SU-DHL-6 (cell line): ENCODE results near the gene EXOC4.

ENCODE experiments used
- H2AFZ ChIP-seq: fragments of 200-600 bp; sonication (generic); 2 replicates; pipeline ENCODE4 v1.6.1; 2014; ENCODE audit warnings: low read depth, mild to moderate bottlenecking, moderate library complexity, mixed read lengths, antibody characterized with exemption, low read length; ENCODE audit not compliant: severe bottlenecking
- H3F3A ChIP-seq: fragments of 200-600 bp; shearing (Covaris generic); 2 replicates; pipeline ENCODE4 v1.6.0; 2016; ENCODE audit warnings: antibody characterized with exemption, mild to moderate bottlenecking; ENCODE audit not compliant: insufficient read depth
- H3K27ac ChIP-seq: fragments of 200-600 bp; sonication (generic); 2 replicates; pipeline ENCODE4 v1.5.1; 2016; ENCODE audit warnings: low read depth, mild to moderate bottlenecking, low read length, moderate library complexity, mixed read lengths
- H3K27me3 ChIP-seq: fragments of 200-600 bp; sonication (generic), shearing (Covaris generic); 2 replicates; pipeline ENCODE4 v1.6.0; 2014; ENCODE audit warnings: mild to moderate bottlenecking, low read length
- H3K36me3 ChIP-seq: fragments of 200-600 bp; sonication (generic); 2 replicates; pipeline ENCODE4 v1.6.1; 2014; ENCODE audit warnings: mild to moderate bottlenecking, low read length, mixed read lengths
- H3K4me2 ChIP-seq: fragments of 300-600, 200-600 bp; shearing (Covaris generic), sonication (generic); 2 replicates; pipeline ENCODE4 v1.6.0; 2014; ENCODE audit warnings: low read length, low read depth, mild to moderate bottlenecking; ENCODE audit not compliant: poor library complexity, severe bottlenecking
- H3K4me3 ChIP-seq: fragments of 200-600 bp; sonication (generic); 2 replicates; pipeline ENCODE4 v1.5.1; 2014; ENCODE audit warnings: antibody characterized with exemption, low read length, mild to moderate bottlenecking, mixed read lengths; ENCODE audit not compliant: insufficient read depth, poor library complexity, severe bottlenecking
- H3K79me2 ChIP-seq: fragments of 200-600 bp; sonication (generic); 2 replicates; pipeline ENCODE4 v1.6.1; 2014; ENCODE audit warnings: mild to moderate bottlenecking, low read length, moderate library complexity; ENCODE audit not compliant: insufficient read depth
- H3K9ac ChIP-seq: fragments of 200-600 bp; sonication (generic); 2 replicates; pipeline ENCODE4 v1.7.0; 2014; ENCODE audit warnings: mild to moderate bottlenecking, low read length
- H3K9me2 ChIP-seq: fragments of 200-600 bp; sonication (generic); replicated peaks from 2 replicates; pipeline ENCODE4 v1.6.1; 2014; ENCODE audit warnings: low read length; ENCODE audit not compliant: insufficient read depth
- H3K9me3 ChIP-seq: fragments of 200-600 bp; sonication (generic); 2 replicates; pipeline ENCODE4 v1.6.1; 2014; ENCODE audit warnings: low read length, mixed read lengths; ENCODE audit not compliant: insufficient read depth
- H4K20me1 ChIP-seq: fragments of 200-600 bp; sonication (generic); 2 replicates; pipeline ENCODE4 v1.6.1; 2014; ENCODE audit warnings: low read depth, mild to moderate bottlenecking, antibody characterized with exemption, low read length, moderate library complexity, mixed read lengths
- EZH2phosphoT487 ChIP-seq: fragments of 200-600 bp; sonication (generic), shearing (Covaris generic); conservative IDR thresholded peaks from 2 replicates; pipeline ENCODE4 v1.6.1; 2018; ENCODE audit warnings: mild to moderate bottlenecking, antibody characterized with exemption, low read length, moderate library complexity, mixed read lengths
- TF ChIP-seq, protein P1 (sequence below): fragments of 200-600 bp; sonication (generic); IDR thresholded peaks from one replicate; pipeline ENCODE4 v1.5.1; 2017; ENCODE audit warnings: antibody characterized with exemption, mild to moderate bottlenecking, low read length, moderate library complexity; ENCODE audit not compliant: insufficient read depth, poor library complexity, severe bottlenecking

Gene EXOC4

DNA sequence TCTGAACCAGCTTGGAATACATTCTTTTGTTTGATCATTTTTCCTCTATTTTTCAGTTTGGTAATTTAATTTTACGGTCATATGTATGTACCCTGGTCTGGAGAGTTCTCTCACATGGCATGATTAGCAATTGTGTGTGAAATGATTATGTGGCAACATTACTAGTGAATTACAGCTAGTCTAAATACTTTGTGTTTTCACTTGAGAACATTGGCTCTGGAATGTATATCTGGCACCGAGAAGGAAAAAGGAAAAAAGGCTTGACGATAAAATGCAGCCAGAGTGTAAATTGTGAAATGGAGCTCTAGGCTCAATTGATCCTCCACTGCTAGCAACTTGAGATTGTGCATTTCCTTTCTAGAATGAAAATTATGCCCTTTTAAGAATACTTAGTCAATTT is 397.2 kb downstream of the EXOC4 start:
- Histone ChIP-seq H3K79me2 (no peaks in the 10 kb centered on the region), H2AFZ (no peak overlapping the region), H3K4me2 (no peak overlapping the region), H3K9me2 (no peaks in the 10 kb centered on the region), H3K4me3 (no peak overlapping the region), H3F3A (no peaks in the 10 kb centered on the region), H3K36me3 (no peaks in the 10 kb centered on the region), H3K27me3 (no peaks in the 10 kb centered on the region), H3K9me3 (no peaks in the 10 kb centered on the region), H3K27ac (no peak overlapping the region), H3K9ac (no peak overlapping the region), H4K20me1 (no peaks in the 10 kb centered on the region)
- TF ChIP-seq EZH2phosphoT487, result no peak
- TF ChIP-seq, protein P1, sequence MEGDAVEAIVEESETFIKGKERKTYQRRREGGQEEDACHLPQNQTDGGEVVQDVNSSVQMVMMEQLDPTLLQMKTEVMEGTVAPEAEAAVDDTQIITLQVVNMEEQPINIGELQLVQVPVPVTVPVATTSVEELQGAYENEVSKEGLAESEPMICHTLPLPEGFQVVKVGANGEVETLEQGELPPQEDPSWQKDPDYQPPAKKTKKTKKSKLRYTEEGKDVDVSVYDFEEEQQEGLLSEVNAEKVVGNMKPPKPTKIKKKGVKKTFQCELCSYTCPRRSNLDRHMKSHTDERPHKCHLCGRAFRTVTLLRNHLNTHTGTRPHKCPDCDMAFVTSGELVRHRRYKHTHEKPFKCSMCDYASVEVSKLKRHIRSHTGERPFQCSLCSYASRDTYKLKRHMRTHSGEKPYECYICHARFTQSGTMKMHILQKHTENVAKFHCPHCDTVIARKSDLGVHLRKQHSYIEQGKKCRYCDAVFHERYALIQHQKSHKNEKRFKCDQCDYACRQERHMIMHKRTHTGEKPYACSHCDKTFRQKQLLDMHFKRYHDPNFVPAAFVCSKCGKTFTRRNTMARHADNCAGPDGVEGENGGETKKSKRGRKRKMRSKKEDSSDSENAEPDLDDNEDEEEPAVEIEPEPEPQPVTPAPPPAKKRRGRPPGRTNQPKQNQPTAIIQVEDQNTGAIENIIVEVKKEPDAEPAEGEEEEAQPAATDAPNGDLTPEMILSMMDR, result no peak

DNA sequence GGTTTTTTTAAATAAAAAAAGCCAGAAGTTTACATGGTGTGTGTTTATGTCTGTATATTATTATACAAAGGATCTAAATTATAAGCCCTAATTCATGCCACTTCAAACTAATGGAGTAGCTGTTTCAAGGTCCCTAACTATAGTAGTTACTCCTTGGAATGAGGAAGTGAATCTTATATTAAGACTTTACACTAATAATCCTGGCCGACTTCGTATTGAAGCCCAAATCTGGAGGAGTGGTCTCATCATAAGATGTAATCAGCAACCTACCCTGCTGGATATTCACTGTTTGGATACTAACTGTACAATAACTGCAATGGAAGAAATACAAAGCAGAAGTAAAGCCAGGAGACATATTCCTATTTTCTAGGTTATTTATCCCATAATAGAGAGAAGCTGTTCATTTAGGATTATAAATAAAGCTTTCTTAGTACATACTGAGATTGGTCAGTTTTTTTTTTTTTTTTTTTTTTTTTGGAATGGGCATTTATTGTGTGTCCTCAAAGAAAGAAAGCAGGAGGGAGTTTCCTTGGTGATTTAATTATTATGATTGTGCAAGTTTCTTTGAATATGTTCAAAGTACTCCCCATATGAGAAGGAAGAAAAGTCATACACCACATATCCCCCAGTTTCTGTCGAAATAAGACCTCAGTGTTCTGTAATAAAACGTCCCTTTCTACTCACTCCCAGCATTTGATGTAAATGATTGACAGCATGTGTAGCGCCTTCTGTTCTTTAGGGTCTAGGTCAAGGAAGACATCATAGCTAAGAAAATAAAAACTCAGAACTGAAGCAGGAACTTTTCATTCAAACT is 397.8 kb downstream of the EXOC4 start:
- H3K79me2 ChIP-seq, result no peaks in the 10 kb centered on the region
- H3K27ac ChIP-seq, result no peak overlapping the region
- H3K9me3 ChIP-seq, result no peaks in the 10 kb centered on the region
- no peak overlapping the region for H2AFZ ChIP-seq
- TF ChIP-seq EZH2phosphoT487, result no peak
- TF ChIP-seq, protein P1, result no peak
- H4K20me1 ChIP-seq, result no peaks in the 10 kb centered on the region
- H3F3A ChIP-seq, result no peaks in the 10 kb centered on the region
- H3K36me3 ChIP-seq, result no peaks in the 10 kb centered on the region
- no peak overlapping the region for H3K9ac ChIP-seq
- no peaks in the 10 kb centered on the region for H3K27me3 ChIP-seq
- no peak overlapping the region for H3K4me2 ChIP-seq
- no peak overlapping the region for H3K4me3 ChIP-seq
- no peaks in the 10 kb centered on the region for H3K9me2 ChIP-seq

DNA sequence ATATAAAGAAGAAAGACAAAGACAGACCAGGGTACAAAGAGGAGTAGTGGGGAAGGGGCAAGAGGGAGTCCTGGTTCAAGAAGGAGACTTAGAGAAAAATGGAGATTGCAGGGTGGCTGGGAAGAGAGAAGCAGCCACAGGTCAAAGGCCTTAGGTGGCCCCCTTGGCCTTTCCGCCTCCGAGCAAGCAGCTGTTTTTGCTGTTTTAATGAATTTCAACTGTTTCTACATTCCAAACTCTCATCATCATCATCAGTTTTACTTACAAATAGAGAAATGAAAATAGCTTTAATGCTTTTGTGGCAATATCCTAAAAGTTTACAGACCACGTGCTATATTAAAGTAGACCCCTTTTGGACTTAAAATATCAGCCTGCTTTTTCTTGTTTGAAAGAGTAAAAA is 399.7 kb downstream of the EXOC4 start:
- Histone ChIP-seq H4K20me1 (no peaks in the 10 kb centered on the region), H3K27ac (no peak overlapping the region), H3K9ac (no peak overlapping the region), H3K79me2 (no peaks in the 10 kb centered on the region), H3F3A (no peaks in the 10 kb centered on the region), H3K36me3 (no peaks in the 10 kb centered on the region), H3K9me3 (no peaks in the 10 kb centered on the region), H2AFZ (no peak overlapping the region), H3K9me2 (no peaks in the 10 kb centered on the region), H3K4me3 (no peak overlapping the region), H3K27me3 (no peaks in the 10 kb centered on the region), H3K4me2 (no peak overlapping the region)
- no peak for TF ChIP-seq EZH2phosphoT487
- TF ChIP-seq, protein P1, result no peak
